Measurements from ENCODE around the gene COBLL1.

Gene COBLL1

GRCh38 chr2:164823126-164823525 is 18.5 kb downstream of the COBLL1 start:
- no peak for DNase-seq (ENCODE audit: low read depth in 2 of 2)

GRCh38 chr2:164821338-164821737 is 20.3 kb downstream of the COBLL1 start:
- no peak for DNase-seq (ENCODE audit: low read depth in 2 of 2)

- DNase-seq (ENCODE audit: low read depth in 2 of 2): no peak
These were observed 23.2 kb downstream of the COBLL1 start for GRCh38 chr2:164818149-164819136.

- no peak for DNase-seq (ENCODE audit: low read depth in 2 of 2)
These were observed 24.7 kb downstream of the COBLL1 start for GRCh38 chr2:164816900-164817299.

GRCh38 chr2:164816046-164816445 is 25.6 kb downstream of the COBLL1 start:
- DNase-seq (ENCODE audit: low read depth in 2 of 2): no peak

DNA sequence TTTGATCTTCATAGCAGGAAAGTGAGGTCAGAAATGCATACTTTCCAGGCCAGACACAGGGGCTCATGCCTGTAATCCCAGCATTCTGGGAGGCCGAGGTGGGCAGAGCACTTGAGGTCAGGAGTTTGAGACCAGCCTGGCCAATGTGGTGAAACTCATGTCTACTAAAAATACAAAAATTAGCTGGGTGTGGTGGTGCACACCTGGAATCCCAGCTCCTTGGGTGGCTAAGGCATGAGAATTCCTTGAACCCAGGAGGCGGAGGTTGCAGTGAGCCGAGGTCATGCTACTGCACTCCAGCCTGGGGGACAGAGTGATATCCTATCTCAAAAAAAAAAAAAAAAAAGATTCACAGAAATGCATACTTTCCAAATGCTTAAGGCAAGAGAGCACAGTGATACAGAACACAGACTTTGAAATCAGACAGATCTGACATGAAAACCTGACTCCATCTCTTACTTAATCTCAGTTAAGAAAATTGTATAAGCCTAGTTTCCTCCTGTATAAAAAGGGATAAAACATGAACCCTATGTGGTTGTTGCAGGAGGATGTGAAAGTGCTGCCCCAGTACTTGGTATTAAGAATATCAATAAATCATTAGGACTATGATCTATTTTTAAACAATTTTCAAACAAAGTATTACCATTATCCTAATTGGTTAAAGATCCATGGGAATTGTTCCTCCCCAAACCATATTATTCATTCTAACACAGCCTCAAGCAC is 26.4 kb downstream of the COBLL1 start:
- no peak for DNase-seq (ENCODE audit: low read depth in 2 of 2)

- DNase-seq (ENCODE audit: low read depth in 2 of 2): no peak
These were observed 28.1 kb downstream of the COBLL1 start for GRCh38 chr2:164813535-164813934.

GRCh38 chr2:164812378-164812777 is 29.2 kb downstream of the COBLL1 start:
- no peak for DNase-seq (ENCODE audit: low read depth in 2 of 2)

- DNase-seq (ENCODE audit: low read depth in 2 of 2): no peak
These were observed 29.8 kb downstream of the COBLL1 start for GRCh38 chr2:164811819-164812218.

DNA sequence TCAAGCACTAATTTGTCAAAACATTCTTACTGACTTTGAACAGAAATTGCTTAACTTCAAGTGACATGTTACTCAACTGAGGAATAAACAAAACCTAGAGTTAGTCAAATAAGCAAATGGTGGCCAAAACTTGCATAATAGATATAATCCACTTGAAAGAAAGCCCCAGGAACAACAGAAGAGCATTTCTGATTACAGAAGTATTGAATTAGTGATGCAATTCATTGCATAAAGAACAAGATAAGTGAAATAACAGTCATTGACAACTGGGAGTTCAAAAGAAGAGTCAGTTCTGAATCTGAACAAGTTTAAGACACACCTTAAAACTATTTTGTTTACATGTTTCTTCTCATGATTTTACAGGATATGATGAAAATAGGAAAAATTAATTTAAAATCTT is 30.8 kb downstream of the COBLL1 start:
- no peak for DNase-seq (ENCODE audit: low read depth in 2 of 2)

GRCh38 chr2:164808776-164809175 is 32.8 kb downstream of the COBLL1 start:
- no peak for DNase-seq (ENCODE audit: low read depth in 2 of 2)

DNA sequence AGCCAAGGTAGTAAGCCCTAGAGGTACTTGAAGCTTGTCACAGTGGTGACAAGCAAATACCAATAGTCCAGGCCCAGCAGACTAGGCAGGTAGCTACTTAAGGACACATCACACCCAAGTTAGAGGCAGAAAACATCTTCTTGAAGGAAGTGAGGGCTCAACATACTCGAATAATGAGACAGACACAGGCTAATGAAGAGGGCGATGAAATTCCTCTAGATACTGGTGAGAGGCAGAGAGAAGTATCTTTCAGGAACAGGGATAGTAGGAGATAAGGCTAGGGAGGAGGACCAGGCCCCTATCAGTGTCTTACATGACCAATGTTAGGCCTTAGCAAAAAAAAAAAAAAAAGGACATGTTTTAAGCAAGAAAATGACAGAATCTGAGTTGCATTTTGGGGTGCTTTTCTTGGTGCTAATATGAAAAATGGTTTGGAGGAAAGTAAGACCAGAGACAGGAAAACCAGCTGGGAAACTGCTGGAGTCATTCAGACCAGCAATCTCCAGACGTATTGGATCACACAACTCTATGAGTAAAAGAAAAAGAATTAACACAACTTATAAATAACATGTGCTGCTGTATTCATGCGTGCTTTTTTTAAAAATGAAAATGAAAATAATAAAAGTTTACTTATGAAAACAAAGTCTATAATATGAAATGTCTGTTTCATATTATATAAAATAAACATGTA is 37.7 kb downstream of the COBLL1 start:
- DNase-seq (ENCODE audit: low read depth in 2 of 2): no peak

DNA sequence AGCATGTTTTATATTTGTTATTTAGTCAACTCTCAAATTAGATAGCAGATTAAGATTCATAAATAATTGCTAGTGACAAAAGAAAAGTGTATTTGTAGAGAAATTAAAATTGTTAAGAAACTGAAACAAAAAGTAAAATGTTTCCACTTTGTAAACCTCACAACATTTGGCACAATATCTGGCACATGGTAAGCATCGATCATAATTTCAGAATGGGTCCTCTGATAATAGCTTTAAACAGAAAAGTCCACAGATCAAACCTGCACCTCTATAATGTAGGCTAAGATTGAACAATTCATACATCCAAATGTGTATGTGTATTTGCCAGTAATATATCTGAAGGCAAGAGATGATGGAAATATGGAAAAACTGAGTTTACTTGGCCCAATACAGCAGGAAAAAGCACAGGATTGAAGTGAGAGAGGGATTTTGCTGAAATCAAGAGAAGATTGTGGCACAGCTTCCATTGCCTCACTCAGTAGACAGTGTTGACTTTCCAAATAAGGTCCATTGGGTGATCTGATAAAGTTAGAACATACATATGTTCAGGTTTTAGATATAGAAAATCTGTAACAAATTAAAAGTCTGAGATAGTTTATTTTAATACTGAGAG is 39.4 kb downstream of the COBLL1 start:
- DNase-seq (ENCODE audit: low read depth in 2 of 2): no peak

DNA sequence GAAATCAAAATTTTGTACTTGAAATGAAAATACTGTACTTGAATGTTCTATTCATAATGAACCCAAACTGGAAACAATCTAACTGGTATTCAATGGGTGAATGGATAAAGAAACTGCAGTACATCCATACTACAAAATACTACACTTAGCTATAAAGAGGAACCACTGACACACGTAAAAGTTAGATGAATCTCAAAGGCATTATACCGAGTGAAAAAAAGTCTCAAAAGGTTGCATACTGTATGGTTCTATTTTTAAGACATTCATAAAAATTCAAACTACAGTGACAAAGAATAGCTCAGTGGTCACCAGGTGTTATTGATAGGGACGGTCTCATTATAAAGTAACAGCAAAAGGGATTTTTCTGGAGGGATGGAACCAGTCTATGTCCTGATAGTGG is 41.1 kb downstream of the COBLL1 start:
- DNase-seq (ENCODE audit: low read depth in 2 of 2): no peak

DNA sequence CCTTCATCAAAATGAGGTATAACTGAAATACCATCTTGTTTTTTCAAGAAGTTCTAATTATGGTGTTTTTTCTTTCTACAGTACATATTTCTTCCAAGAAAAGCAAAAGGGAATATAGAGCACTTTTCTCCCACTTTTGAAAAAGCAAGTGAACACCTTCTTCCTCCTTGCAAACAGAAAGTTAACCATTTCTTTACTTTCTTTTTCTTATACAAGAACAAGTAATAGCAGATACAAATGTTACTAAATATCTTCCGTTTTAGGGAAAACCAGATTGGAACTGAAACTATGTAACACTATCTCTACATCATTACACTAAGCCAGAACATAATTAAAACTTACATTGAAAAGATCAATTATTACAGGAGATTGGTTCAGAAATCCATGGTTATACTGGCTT is 44.0 kb downstream of the COBLL1 start:
- DNase-seq (ENCODE audit: low read depth in 2 of 2): no peak

- DNase-seq (ENCODE audit: low read depth in 2 of 2): no peak
These were observed 44.6 kb downstream of the COBLL1 start for GRCh38 chr2:164796999-164797398.

GRCh38 chr2:164794432-164795231 is 47.0 kb downstream of the COBLL1 start:
- no peak for DNase-seq (ENCODE audit: low read depth in 2 of 2)

GRCh38 chr2:164794016-164794415 is 47.6 kb downstream of the COBLL1 start:
- no peak for DNase-seq (ENCODE audit: low read depth in 2 of 2)

GRCh38 chr2:164793529-164793928 is 48.1 kb downstream of the COBLL1 start:
- DNase-seq (ENCODE audit: low read depth in 2 of 2): no peak

DNA sequence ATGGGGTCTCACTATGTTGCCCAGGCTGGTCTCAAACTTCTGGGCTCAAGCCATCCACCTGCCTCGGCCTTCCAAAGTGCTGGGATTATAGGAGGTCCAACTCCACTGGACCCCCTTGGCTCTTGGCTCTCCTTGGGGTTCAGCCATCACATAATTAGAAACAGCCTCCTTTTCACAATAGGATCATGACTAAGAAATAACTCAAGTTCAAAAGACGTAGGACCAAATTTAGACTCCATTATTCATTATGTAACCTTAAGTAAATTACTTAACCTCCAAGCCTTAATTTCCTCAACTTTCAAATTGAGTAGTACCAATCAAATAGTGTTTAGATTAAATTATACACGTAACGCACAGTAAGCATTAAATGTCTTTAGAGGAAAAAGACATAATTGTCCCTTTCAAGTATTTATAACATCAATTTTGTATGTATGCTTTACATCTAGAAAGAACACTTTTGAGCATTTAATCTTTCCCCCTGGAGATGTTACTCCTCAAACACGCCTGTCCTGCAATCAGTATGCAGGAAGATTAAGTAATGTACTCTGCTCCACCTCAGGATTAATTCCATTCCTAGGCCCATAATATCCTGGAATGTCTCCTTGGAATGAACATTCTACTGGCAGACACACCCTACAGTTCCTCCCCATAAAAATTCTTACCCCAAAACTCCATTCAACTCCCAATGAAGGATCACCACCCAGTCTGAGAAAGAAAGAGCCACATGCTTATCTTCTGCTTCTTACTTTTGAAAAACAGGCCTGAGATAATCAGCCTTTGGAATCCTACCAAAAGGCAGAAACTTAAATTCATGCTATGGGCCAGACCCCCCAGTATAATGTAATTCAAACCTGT is 49.1 kb downstream of the COBLL1 start:
- no peak for DNase-seq (ENCODE audit: low read depth in 2 of 2)
